H1 (cell line): ENCODE results near the gene PSMC1. TPM values are rescaled to one million over a fixed set of nuclear protein-coding genes. Genes with fewer than 3 reads are reported as not detected.

Experiments used
- CTCF ChIA-PET: fragments of 300-600 bp; sonication (Branson Sonifier 250); formaldehyde crosslinking; loops from one replicate; lab custom pipeline; 2021; ENCODE audit not compliant: partially characterized antibody; lab: Charles Lee
- POLR2A ChIA-PET: fragments of 300-600 bp; sonication (Branson Sonifier 250); formaldehyde crosslinking; loops from one replicate; lab custom pipeline; 2021; ENCODE audit warnings: inconsistent platforms; ENCODE audit not compliant: partially characterized antibody; lab: Charles Lee
- DNase-seq, 2 experiments: peaks; one replicate each; pipeline versions ENCODE4 v3.0.0 to v3.0.0-alpha.2; 2010 to 2022; ENCODE audit warnings: low spot score in 2 of 2, low read depth in 1 of 2, mixed read lengths in 1 of 2
- FAIRE-seq: peaks from 2 replicates; lab custom pipeline; 2011; peaks lifted over from hg19 to GRCh38; lab: Jason Lieb, UNC
- H2AFZ ChIP-seq: 2 replicates; pipeline ENCODE4 v1.8.1; 2012; ENCODE audit warnings: low read length, inconsistent platforms
- H2AK5ac ChIP-seq: 2 replicates; pipeline ENCODE4 v1.6.1; 2013; ENCODE audit warnings: low read depth, low read length
- H2BK120ac ChIP-seq: replicated peaks from 2 replicates; pipeline ENCODE3; 2013; ENCODE audit warnings: low read depth, low read length, inconsistent platforms
- H2BK12ac ChIP-seq: 2 replicates; pipeline ENCODE4 v1.6.1; 2013; ENCODE audit warnings: low read depth, low read length
- H2BK15ac ChIP-seq: 2 replicates; pipeline ENCODE4 v1.6.1; 2013; ENCODE audit warnings: low read length
- H2BK20ac ChIP-seq: 2 replicates; pipeline ENCODE4 v1.6.1; 2013; ENCODE audit warnings: low read length
- H2BK5ac ChIP-seq: 2 replicates; pipeline ENCODE4 v1.6.1; 2013; ENCODE audit warnings: low read depth, low read length
- H3K14ac ChIP-seq: 2 replicates; pipeline ENCODE4 v1.6.1; 2013; ENCODE audit warnings: inconsistent platforms; ENCODE audit not compliant: insufficient read length
- H3K18ac ChIP-seq: 2 replicates; pipeline ENCODE4 v1.6.1; 2013; ENCODE audit warnings: low read length; ENCODE audit errors: extremely low read depth
- H3K23ac ChIP-seq: 2 replicates; pipeline ENCODE4 v1.6.1; 2013; ENCODE audit warnings: inconsistent platforms; ENCODE audit not compliant: insufficient read length
- H3K23me2 ChIP-seq: 2 replicates; pipeline ENCODE4 v1.6.1; 2013; ENCODE audit warnings: low read depth, low read length
- H3K27ac ChIP-seq: 2 replicates; pipeline ENCODE4 v1.6.1; 2011; ENCODE audit warnings: low read depth, low read length, inconsistent platforms
- H3K27me3 ChIP-seq, 4 experiments: replicated peaks in 1 of 4; 1 replicate in 1 of 4; 2 replicates in 3 of 4; pipeline versions ENCODE4 v1.6.1 to v1.8.1; 2011 to 2013; ENCODE audit warnings: low read length in 3 of 4, mild to moderate bottlenecking in 3 of 4, inconsistent platforms in 2 of 4, mixed read lengths in 2 of 4, moderate library complexity in 1 of 4; ENCODE audit not compliant: control insufficient read depth in 3 of 4, insufficient read depth in 3 of 4; ENCODE audit errors: extremely low read depth in 1 of 4
- H3K36me3 ChIP-seq, 4 experiments: 2 replicates each; pipeline versions ENCODE4 v1.6.1 to v1.8.1; 2011 to 2013; ENCODE audit warnings: mild to moderate bottlenecking in 4 of 4, low read length in 3 of 4, moderate library complexity in 2 of 4, control low read depth in 1 of 4, inconsistent platforms in 1 of 4; ENCODE audit not compliant: insufficient read depth in 4 of 4, control insufficient read depth in 2 of 4
- H3K4ac ChIP-seq: replicated peaks from 2 replicates; pipeline ENCODE3; 2013; ENCODE audit warnings: low read length, low read depth, mixed read lengths, inconsistent platforms; ENCODE audit not compliant: insufficient read length
- H3K4me1 ChIP-seq, 4 experiments: replicated peaks in 1 of 4; 1 replicate in 1 of 4; 2 replicates in 3 of 4; pipeline versions ENCODE4 v1.6.1 to v1.8.1; 2011 to 2013; ENCODE audit warnings: low read length in 3 of 4, inconsistent platforms in 2 of 4, mixed read lengths in 1 of 4; ENCODE audit not compliant: insufficient read depth in 4 of 4, control insufficient read depth in 3 of 4
- H3K4me2 ChIP-seq, 2 experiments: 2 replicates each; pipeline versions ENCODE4 v1.6.1 to v1.8.1; 2011 to 2013; ENCODE audit warnings: low read depth in 2 of 2, low read length in 2 of 2, control low read depth in 1 of 2, inconsistent platforms in 1 of 2, mild to moderate bottlenecking in 1 of 2; ENCODE audit not compliant: insufficient read depth in 1 of 2
- H3K4me3 ChIP-seq, 4 experiments: fragments of 200-600, 300-600 bp in 1 of 4; sonication (generic), shearing (Covaris generic), sonication (Bioruptor Twin) in 1 of 4; 2 replicates each; pipeline versions ENCODE4 v1.5.1 to v1.8.1; 2011 to 2016; ENCODE audit warnings: low read length in 4 of 4, low read depth in 3 of 4, control low read depth in 2 of 4, inconsistent platforms in 2 of 4, mild to moderate bottlenecking in 2 of 4, mixed read lengths in 1 of 4, moderate library complexity in 1 of 4; ENCODE audit not compliant: insufficient read depth in 2 of 4; ENCODE audit errors: extremely low read depth in 1 of 4
- H3K56ac ChIP-seq: replicated peaks from 2 replicates; pipeline ENCODE3; 2013; ENCODE audit warnings: low read depth, mild to moderate bottlenecking, mixed read lengths, low read length, inconsistent platforms; ENCODE audit not compliant: insufficient read length
- H3K79me1 ChIP-seq: 2 replicates; pipeline ENCODE4 v1.6.1; 2013; ENCODE audit warnings: low read depth, low read length, control low read depth
- H3K79me2 ChIP-seq, 2 experiments: 2 replicates each; pipeline versions ENCODE4 v1.6.1 to v1.8.1; 2012 to 2013; ENCODE audit warnings: low read length in 2 of 2, mild to moderate bottlenecking in 2 of 2, inconsistent platforms in 1 of 2; ENCODE audit not compliant: insufficient read depth in 2 of 2, control insufficient read depth in 1 of 2
- H3K9ac ChIP-seq, 4 experiments: replicated peaks in 1 of 4; 1 replicate in 1 of 4; 2 replicates in 3 of 4; pipeline versions ENCODE4 v1.6.1 to v1.8.1; 2011 to 2013; ENCODE audit warnings: low read depth in 3 of 4, low read length in 3 of 4, control low read depth in 2 of 4, mild to moderate bottlenecking in 2 of 4, moderate library complexity in 2 of 4, inconsistent platforms in 1 of 4; ENCODE audit errors: extremely low read depth in 1 of 4
- H3K9me3 ChIP-seq, 2 experiments: 2 replicates each; pipeline versions ENCODE4 v1.6.1 to v1.8.1; 2012 to 2013; ENCODE audit warnings: mild to moderate bottlenecking in 2 of 2, moderate library complexity in 2 of 2, control low read depth in 1 of 2, inconsistent platforms in 1 of 2, low read depth in 1 of 2, low read length in 1 of 2, mixed read lengths in 1 of 2; ENCODE audit not compliant: insufficient read depth in 2 of 2
- H4K20me1 ChIP-seq, 2 experiments: replicated peaks in 1 of 2; 2 replicates each; pipeline versions ENCODE3 to v1.8.1; 2011 to 2013; ENCODE audit warnings: inconsistent platforms in 2 of 2, low read length in 2 of 2, mild to moderate bottlenecking in 1 of 2; ENCODE audit not compliant: insufficient read depth in 2 of 2, control insufficient read depth in 1 of 2
- H4K5ac ChIP-seq: 2 replicates; pipeline ENCODE4 v1.6.1; 2013; ENCODE audit warnings: low read length, low read depth, mixed read lengths, inconsistent platforms; ENCODE audit not compliant: insufficient read length
- H4K8ac ChIP-seq: 2 replicates; pipeline ENCODE4 v1.8.0; 2013; ENCODE audit warnings: mild to moderate bottlenecking, moderate library complexity, low read length, inconsistent platforms; ENCODE audit not compliant: insufficient read depth; ENCODE audit errors: extremely low read depth
- H4K91ac ChIP-seq: replicated peaks from 2 replicates; pipeline ENCODE3; 2013; ENCODE audit warnings: low read length, mixed read lengths, inconsistent platforms; ENCODE audit not compliant: insufficient read length
- BRCA1 ChIP-seq: IDR thresholded peaks from 2 replicates; pipeline ENCODE4 v1.6.1; 2012; ENCODE audit warnings: low read depth, low read length, improper control_type of control experiment
- CHD2 ChIP-seq: IDR thresholded peaks from 2 replicates; pipeline ENCODE4 v1.6.1; 2012; ENCODE audit warnings: low read length, improper control_type of control experiment
- CTBP2 ChIP-seq: IDR thresholded peaks from 2 replicates; pipeline ENCODE4 v1.7.0; 2011; ENCODE audit warnings: borderline replicate concordance, mild to moderate bottlenecking, moderate library complexity, mixed read lengths, low read length; ENCODE audit not compliant: insufficient read depth, insufficient read length
- JUN ChIP-seq: IDR thresholded peaks from 2 replicates; pipeline ENCODE4 v1.6.1; 2011; ENCODE audit warnings: low read depth, mild to moderate bottlenecking, improper control_type of control experiment, low read length
- NRF1 ChIP-seq: IDR thresholded peaks from 2 replicates; pipeline ENCODE4 v1.6.1; 2011; ENCODE audit warnings: mild to moderate bottlenecking, low read depth, low read length, improper control_type of control experiment
- POU5F1 ChIP-seq: IDR thresholded peaks from 2 replicates; pipeline ENCODE4 v1.6.1; 2011; ENCODE audit warnings: low read depth, mild to moderate bottlenecking, low read length, moderate library complexity
- RFX5 ChIP-seq: IDR thresholded peaks from 2 replicates; pipeline ENCODE4 v1.6.1; 2011; ENCODE audit warnings: low read depth, low read length, improper control_type of control experiment, borderline replicate concordance
- RNF2 ChIP-seq: fragments of 200-900, 300-1000 bp; sonication (generic); IDR thresholded peaks from 2 replicates; pipeline ENCODE4 v1.7.1; 2016; ENCODE audit warnings: borderline replicate concordance, low read depth, mild to moderate bottlenecking, antibody characterized with exemption, low read length; ENCODE audit not compliant: poor library complexity, severe bottlenecking; ENCODE audit errors: missing control alignments
- RXRA ChIP-seq: IDR thresholded peaks from 2 replicates; pipeline ENCODE4 v1.6.1; 2011; ENCODE audit warnings: low read depth, mild to moderate bottlenecking, low read length, moderate library complexity; ENCODE audit not compliant: insufficient read depth
- SP2 ChIP-seq: IDR thresholded peaks from 2 replicates; pipeline ENCODE4 v1.6.1; 2012; ENCODE audit warnings: mild to moderate bottlenecking, low read length, inconsistent platforms
- SUZ12 ChIP-seq: fragments of 200-600 bp; sonication (generic); IDR thresholded peaks from 2 replicates; pipeline ENCODE4 v1.6.1; 2012; ENCODE audit warnings: mild to moderate bottlenecking, inconsistent platforms, low read length, moderate library complexity, mixed read lengths
- TEAD4 ChIP-seq: IDR thresholded peaks from 2 replicates; pipeline ENCODE4 v1.6.1; 2012; ENCODE audit warnings: low read depth, low read length, inconsistent platforms, mixed read lengths
- ZNF274 ChIP-seq: IDR thresholded peaks from 2 replicates; pipeline ENCODE4 v1.7.0; 2012; ENCODE audit warnings: low read length, borderline replicate concordance; ENCODE audit errors: extremely low read depth
- WGBS, 2 experiments: shearing (Covaris generic) in 1 of 2; methylation state at CpG; one replicate each; pipeline versions ENCODE4 v1.1.6 to v1.1.7; 2013 to 2015; ENCODE audit warnings: low lambda C conversion rate in 2 of 2, mixed read lengths in 2 of 2, inconsistent platforms in 1 of 2, low coverage in 1 of 2, missing lambda C conversion rate in 1 of 2; ENCODE audit not compliant: insufficient replicate concordance in 2 of 2, insufficient coverage in 1 of 2, insufficient read length in 1 of 2; ENCODE audit errors: extremely low coverage in 1 of 2, missing lambda C conversion rate in 1 of 2; 5-methylcytosine and 5-hydroxymethylcytosine counted together
- polyA plus RNA-seq, 7 experiments: library from polyadenylated mRNA; depleted of rRNA in 3 of 7; stranded (reverse) in 5 of 7; unstranded in 2 of 7; fragments of >200 nt in 5 of 7; fragments of 200-250 nt in 2 of 7; gene quantifications; 1 replicate in 5 of 7; 2 replicates in 1 of 7; 4 replicates in 1 of 7; pipeline versions ENCODE4 v1.2.1 to v1.2.3, GENCODE V29; 2011 to 2013; ENCODE audit warnings: missing spikeins in 2 of 7, mixed read lengths in 2 of 7
- total RNA-seq: library from RNA; stranded (reverse); fragmentation: NEBNext Ultra II Directional; extraction: Animal tissue kit (Norgen Biotek cat#: 25700); gene quantifications from 2 replicates; pipeline ENCODE4 v1.2.1, GENCODE V29; 2021

PSMC1 gene
- total and polyA plus RNA-seq, 2 of the 8 experiments (the other 6 are each of a cell fraction or from before 2014, with no cell fraction given), result 46.2 to 99.6 TPM

GRCh38 chr14:90275458-90275814, 19.1 kb downstream of the PSMC1 start:
- DNase-seq (no peak), FAIRE-seq (no peak)
- H3K4me2 ChIP-seq, result no peak overlapping the region
- 93% methylated on average over 9 of the region's 9 CpGs; no CpG with 5 or more reads in 1 of the 2 experiments for whole genome bisulfite sequencing, 2 experiments
- peaks cover 7 to 29% (median 17%) of the 10 kb centered on the region in 4 experiments for H3K36me3 ChIP-seq
- H3K23ac ChIP-seq, result no peak overlapping the region
- H3K4me3 ChIP-seq, result no peak overlapping the region
- no peak overlapping the region for H4K8ac ChIP-seq
- H2BK20ac ChIP-seq, result no peak overlapping the region
- no peak overlapping the region for H2BK12ac ChIP-seq
- H3K4ac ChIP-seq, result no peak overlapping the region
- POLR2A ChIA-PET, result interaction anchor here (0.9 to 1.5 kb wide), 2 partner anchors 10 to 122 kb away, joined by 3 read pairs; no protein-coding TSS in a partner anchor
- H3K27ac ChIP-seq, result no peak overlapping the region
- H4K20me1 ChIP-seq, result peaks cover 0 to 5% of the 10 kb centered on the region in 2 experiments
- no peak overlapping the region for H3K9ac ChIP-seq
- no peak overlapping the region for H2BK120ac ChIP-seq
- no peaks in the 10 kb centered on the region for H3K79me2 ChIP-seq
- no peak overlapping the region for H2AK5ac ChIP-seq
- no peak overlapping the region for H3K56ac ChIP-seq
- no peaks in the 10 kb centered on the region for H3K23me2 ChIP-seq
- H3K9me3 ChIP-seq, result no peaks in the 10 kb centered on the region
- H3K18ac ChIP-seq, result no peak overlapping the region
- H3K4me1 ChIP-seq, result no peaks in the 10 kb centered on the region
- H4K91ac ChIP-seq, result no peak overlapping the region
- H3K79me1 ChIP-seq, result no peaks in the 10 kb centered on the region
- no peak overlapping the region for H2BK15ac ChIP-seq
- no peak overlapping the region for H3K14ac ChIP-seq
- no peaks in the 10 kb centered on the region for H3K27me3 ChIP-seq
- H2AFZ ChIP-seq, result no peak overlapping the region
- CTCF ChIA-PET, result interaction anchor here (1.2 to 4.7 kb wide), 6 partner anchors 8 to 483 kb away, joined by 3 to 30 read pairs (median 8); no protein-coding TSS in a partner anchor
- H4K5ac ChIP-seq, result no peak overlapping the region
- no peak overlapping the region for H2BK5ac ChIP-seq
- TF ChIP-seq ZNF274 (no peak), CHD2 (no peak), RNF2 (no peak), RFX5 (no peak), JUN (no peak), BRCA1 (no peak), SP2 (no peak), POU5F1 (no peak), TEAD4 (no peak), NRF1 (no peak), CTBP2 (no peak), RXRA (no peak), SUZ12 (no peak)
